ENCODE results near the gene C1QTNF5. TPM values are rescaled to one million over a fixed set of nuclear protein-coding genes. Genes with fewer than 3 reads are reported as not detected.

The C1QTNF5 gene
- total and polyA plus RNA-seq, 8 donors = 20.0 to 52.0 (median 43.2) TPM

GRCh38 chr11:119290894-119291497, 49.7 kb downstream of the C1QTNF5 start:
- peaks cover 0 to 89% of the 10 kb centered on the region in 2 donors for H3K36me3 ChIP-seq
- no peaks in the 10 kb centered on the region for H3K27me3 ChIP-seq
- H3K4me3 ChIP-seq = no peak overlapping the region
- H3K27ac ChIP-seq = no peak overlapping the region
- H3K4me1 ChIP-seq = no peaks in the 10 kb centered on the region
- ATAC-seq (no peak), DNase-seq (no peak)
- peaks cover 0 to 7% of the 10 kb centered on the region in 2 donors for H3K9me3 ChIP-seq
- intact Hi-C loops (cut with DNase I) = no loop called here
- TF ChIP-seq CTCF (IDR thresholded peaks at IDR 0.05) = no peak

Small RNA genes lying within 50 kb of the gene (microRNA-seq; reads per million reads assigned to microRNA genes)
- gene MIR6756 = 0.41 to 0.50 reads per million in 2 donors

Other genes with a start within 250 kb of the C1QTNF5 start
- 10 to 100 TPM; 50.3 to 56.2 TPM for gene DPAGT1, start 239.0 kb downstream of the C1QTNF5 start, total RNA-seq
- 10 to 100 TPM; 42.7 to 54.7 (median 47.8) TPM for gene DPAGT1, start 239.0 kb downstream of the C1QTNF5 start, polyA plus RNA-seq (ENCODE audit: insufficient read length in 6 of 6)
- 10 to 100 TPM; 16.6 to 18.6 TPM for gene C2CD2L, start 233.5 kb downstream of the C1QTNF5 start, total RNA-seq
- 1 to 10 TPM; 7.3 to 9.3 (median 8.0) TPM for gene C2CD2L, start 233.5 kb downstream of the C1QTNF5 start, polyA plus RNA-seq (ENCODE audit: insufficient read length in 6 of 6)
- 10 to 100 TPM; 21.6 to 22.2 TPM for gene HINFP, start 219.3 kb downstream of the C1QTNF5 start, total RNA-seq
- gene HINFP, start 219.3 kb downstream of the C1QTNF5 start, polyA plus RNA-seq (ENCODE audit: insufficient read length in 6 of 6) = 10 to 100 TPM; 31.9 to 41.7 (median 39.2) TPM
- gene ABCG4, start 191.8 kb downstream of the C1QTNF5 start, total RNA-seq = under 1 TPM; 0.26 to 0.64 TPM
- 1 to 10 TPM; 1.1 to 1.5 (median 1.3) TPM for gene ABCG4, start 191.8 kb downstream of the C1QTNF5 start, polyA plus RNA-seq (ENCODE audit: insufficient read length in 6 of 6)
- gene NLRX1, start 172.2 kb downstream of the C1QTNF5 start, total RNA-seq = 10 to 100 TPM; 15.0 to 15.7 TPM
- gene NLRX1, start 172.2 kb downstream of the C1QTNF5 start, polyA plus RNA-seq (ENCODE audit: insufficient read length in 6 of 6) = 10 to 100 TPM in 5 of 6 donors, 1 to 10 TPM in 1; 9.9 to 12.5 (median 11.8) TPM
- not detected for gene NHERF4, start 155.4 kb downstream of the C1QTNF5 start, total RNA-seq
- 1 to 10 TPM in 3 of 6 donors, under 1 TPM in 3; 0.77 to 1.3 (median 1.1) TPM for gene NHERF4, start 155.4 kb downstream of the C1QTNF5 start, polyA plus RNA-seq (ENCODE audit: insufficient read length in 6 of 6)
- 10 to 100 TPM; 22.0 to 36.6 TPM for gene CBL, start 134.5 kb downstream of the C1QTNF5 start, total RNA-seq
- 10 to 100 TPM; 18.9 to 24.5 (median 21.6) TPM for gene CBL, start 134.5 kb downstream of the C1QTNF5 start, polyA plus RNA-seq (ENCODE audit: insufficient read length in 6 of 6)
- gene MCAM, start 23.8 kb downstream of the C1QTNF5 start, total RNA-seq = 10 to 100 TPM; 59.5 to 87.5 TPM
- gene MCAM, start 23.8 kb downstream of the C1QTNF5 start, polyA plus RNA-seq (ENCODE audit: insufficient read length in 6 of 6) = 100 to 1,000 TPM in 5 of 6 donors, 10 to 100 TPM in 1; 94.8 to 149 (median 123) TPM
- 10 to 100 TPM; 22.0 to 28.3 TPM for gene RNF26, start 6.4 kb downstream of the C1QTNF5 start, total RNA-seq
- gene RNF26, start 6.4 kb downstream of the C1QTNF5 start, polyA plus RNA-seq (ENCODE audit: insufficient read length in 6 of 6) = 10 to 100 TPM; 24.1 to 37.0 (median 28.5) TPM
- gene MFRP, start 5.8 kb upstream of the C1QTNF5 start, total RNA-seq = not detected
- gene MFRP, start 5.8 kb upstream of the C1QTNF5 start, polyA plus RNA-seq (ENCODE audit: insufficient read length in 6 of 6) = under 1 TPM in 2 of 6 donors, not detected in 4; 0.04 to 0.07 TPM
- gene USP2, start 40.8 kb upstream of the C1QTNF5 start, total RNA-seq = 1 to 10 TPM; 2.6 to 3.7 TPM
- gene USP2, start 40.8 kb upstream of the C1QTNF5 start, polyA plus RNA-seq (ENCODE audit: insufficient read length in 6 of 6) = 1 to 10 TPM; 2.4 to 5.9 (median 4.0) TPM
- 100 to 1,000 TPM in 1 of 2 donors, 10 to 100 TPM in 1; 46.6 to 130 TPM for gene THY1, start 82.3 kb upstream of the C1QTNF5 start, total RNA-seq
- 10 to 100 TPM; 28.7 to 54.4 (median 44.5) TPM for gene THY1, start 82.3 kb upstream of the C1QTNF5 start, polyA plus RNA-seq (ENCODE audit: insufficient read length in 6 of 6)

Data from left lung (tissue), 10 donors.